PC-3 (cell line): Measurements from ENCODE around the gene BRIP1. TPM values are rescaled to one million over a fixed set of nuclear protein-coding genes. Genes with fewer than 3 reads are reported as not detected.
A peak's percentile ranks its signal among the peaks of the same experiment; 100 is the strongest.

Experiments used
- ATAC-seq: fragments of 200-7000 bp; cut with Tn5 transposase; 2 replicates; pipeline ENCODE4 v1.9.1; 2020; ENCODE audit warnings: mild to moderate bottlenecking, moderate library complexity
- BruUV-seq: library from RNA; stranded (reverse); fragments of 400-500 nt; replicated peaks from 2 replicates; lab custom pipeline; 2021; lab: Mats Ljungman, UMichigan
- CTCF ChIA-PET: fragments of 300-600 bp; sonication (Branson Sonifier 250); formaldehyde crosslinking; loops from one replicate; lab custom pipeline; 2022; ENCODE audit warnings: antibody characterized with exemption; lab: Charles Lee
- POLR2A ChIA-PET: fragments of 300-600 bp; sonication (Branson Sonifier 250); formaldehyde crosslinking; loops from one replicate; lab custom pipeline; 2022; ENCODE audit warnings: antibody characterized with exemption; ENCODE audit not compliant: unreplicated experiment; lab: Charles Lee
- DNase-seq: peaks from one replicate; pipeline ENCODE4 v3.0.0-alpha.2; 2015
- H2AFZ ChIP-seq: fragments of 300-600 bp; sonication (generic); 2 replicates; pipeline ENCODE4 v1.6.0; 2016; ENCODE audit warnings: antibody characterized with exemption, low read length
- H3F3A ChIP-seq: fragments of 300-600 bp; sonication (generic); one replicate; pipeline ENCODE4 v1.6.0; 2017; ENCODE audit warnings: antibody characterized with exemption, low read length, control low read depth, mild to moderate bottlenecking; ENCODE audit not compliant: unreplicated experiment
- H3K27ac ChIP-seq: fragments of 300-600 bp; sonication (generic); 2 replicates; pipeline ENCODE4 v1.5.1; 2016; ENCODE audit warnings: mild to moderate bottlenecking, low read length
- H3K27me3 ChIP-seq: fragments of 300-600 bp; sonication (generic); 2 replicates; pipeline ENCODE4 v1.6.1; 2016; ENCODE audit warnings: low read length, mixed read lengths
- H3K36me3 ChIP-seq: fragments of 300-600 bp; sonication (generic); 2 replicates; pipeline ENCODE4 v1.6.1; 2016; ENCODE audit warnings: low read depth, mixed run types, low read length, mixed read lengths
- H3K4me1 ChIP-seq: fragments of 300-600 bp; sonication (generic); 2 replicates; pipeline ENCODE4 v1.5.1; 2016; ENCODE audit warnings: low read length; ENCODE audit not compliant: insufficient read depth
- H3K4me2 ChIP-seq: fragments of 300-600 bp; sonication (generic); 2 replicates; pipeline ENCODE4 v1.6.0; 2016; ENCODE audit warnings: low read length
- H3K4me3 ChIP-seq: fragments of 300-600 bp; sonication (generic); 2 replicates; pipeline ENCODE4 v1.5.1; 2016; ENCODE audit warnings: mild to moderate bottlenecking, low read length, mixed read lengths
- H3K79me2 ChIP-seq: fragments of 300-600 bp; sonication (generic); 2 replicates; pipeline ENCODE4 v1.6.1; 2017; ENCODE audit warnings: low read length, mixed read lengths
- H3K9ac ChIP-seq: fragments of 300-600 bp; sonication (generic); 2 replicates; pipeline ENCODE4 v1.6.0; 2016; ENCODE audit warnings: mild to moderate bottlenecking, low read length
- H3K9me2 ChIP-seq: fragments of 300-600 bp; sonication (generic); replicated peaks from 2 replicates; pipeline ENCODE4 v1.6.1; 2016; ENCODE audit warnings: mixed run types, low read length, mixed read lengths
- H3K9me3 ChIP-seq: fragments of 300-600 bp; sonication (generic); 2 replicates; pipeline ENCODE4 v1.6.1; 2016; ENCODE audit warnings: low read length, mixed read lengths
- H4K20me1 ChIP-seq: fragments of 300-600 bp; sonication (generic); 2 replicates; pipeline ENCODE4 v1.6.1; 2016; ENCODE audit warnings: low read length, mixed read lengths
- EZH2 ChIP-seq: fragments of 300-600 bp; sonication (generic); IDR thresholded peaks from one replicate; pipeline ENCODE4 v1.6.1; 2017; ENCODE audit warnings: antibody characterized with exemption, mild to moderate bottlenecking, low read length; ENCODE audit not compliant: unreplicated experiment
- EZH2phosphoT487 ChIP-seq: fragments of 300-600 bp; sonication (generic); IDR thresholded peaks from 2 replicates; pipeline ENCODE4 v1.6.1; 2018; ENCODE audit warnings: mild to moderate bottlenecking, antibody characterized with exemption, low read length, borderline replicate concordance
- intact Hi-C: fragments of 100-400 bp; cut with micrococcal nuclease; formaldehyde crosslinking; loops from 2 replicates; pipeline ENCODE4 v1.9.0; 2023
- total RNA-seq: library from RNA; depleted of rRNA; stranded (reverse); fragments of >200 nt; gene quantifications from 2 replicates; pipeline ENCODE4 v1.2.3, GENCODE V29; 2014
- TF ChIP-seq, protein P1 (sequence below): fragments of 300-600 bp; sonication (generic); conservative IDR thresholded peaks from 2 replicates; pipeline ENCODE4 v1.5.1; 2017; ENCODE audit warnings: antibody characterized with exemption, low read depth, mild to moderate bottlenecking, low read length

Gene BRIP1
- total RNA-seq, 1 experiment from 2014 or later: 21.1 TPM

DNA sequence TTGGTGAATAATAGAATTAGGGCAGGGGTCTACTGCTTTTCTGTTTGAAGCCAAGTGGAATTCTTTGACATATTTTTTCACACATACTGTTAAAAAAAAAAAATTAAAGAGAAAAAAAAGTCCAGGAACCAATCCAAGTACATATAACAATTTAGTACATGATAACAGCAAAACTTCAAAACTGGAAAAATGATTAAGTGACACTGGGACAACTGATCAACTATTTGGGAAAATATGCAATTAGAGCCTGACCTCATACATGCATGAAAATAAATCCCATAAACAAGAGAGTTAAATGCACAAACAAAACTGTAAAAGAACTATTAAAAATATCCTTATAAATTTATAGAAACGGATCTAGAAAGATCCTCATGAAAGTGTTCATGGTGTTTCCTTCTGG lies 27.7 kb downstream of the BRIP1 start:
- Histone ChIP-seq H3K9me3 (no peaks in the 10 kb centered on the region), H3K4me3 (no peak overlapping the region), H3K27me3 (no peaks in the 10 kb centered on the region), H3K9me2 (no peaks in the 10 kb centered on the region), H4K20me1 (no peaks in the 10 kb centered on the region), H3F3A (no peaks in the 10 kb centered on the region), H3K4me1 (peaks cover 30% of the 10 kb centered on the region), H3K9ac (no peak overlapping the region), H3K27ac (no peak overlapping the region), H3K36me3 (peaks cover 4% of the 10 kb centered on the region; the same call in 1 of the 2 replicates), H3K79me2 (no peaks in the 10 kb centered on the region), H3K4me2 (no peak overlapping the region), H2AFZ (no peak overlapping the region)
- ATAC-seq: no peak
- ChIA-PET CTCF (interaction anchor here (0.6 to 1.4 kb wide), 4 partner anchors 122 to 423 kb away, joined by 3 to 32 read pairs (median 3); no protein-coding TSS in a partner anchor), POLR2A (no interaction called here)
- BruUV-seq: no TSS peak
- intact Hi-C loops: loop anchor here (2.0 kb wide), 1 partner anchor 261 kb away; no protein-coding TSS in a partner anchor
- TF ChIP-seq, protein P1, sequence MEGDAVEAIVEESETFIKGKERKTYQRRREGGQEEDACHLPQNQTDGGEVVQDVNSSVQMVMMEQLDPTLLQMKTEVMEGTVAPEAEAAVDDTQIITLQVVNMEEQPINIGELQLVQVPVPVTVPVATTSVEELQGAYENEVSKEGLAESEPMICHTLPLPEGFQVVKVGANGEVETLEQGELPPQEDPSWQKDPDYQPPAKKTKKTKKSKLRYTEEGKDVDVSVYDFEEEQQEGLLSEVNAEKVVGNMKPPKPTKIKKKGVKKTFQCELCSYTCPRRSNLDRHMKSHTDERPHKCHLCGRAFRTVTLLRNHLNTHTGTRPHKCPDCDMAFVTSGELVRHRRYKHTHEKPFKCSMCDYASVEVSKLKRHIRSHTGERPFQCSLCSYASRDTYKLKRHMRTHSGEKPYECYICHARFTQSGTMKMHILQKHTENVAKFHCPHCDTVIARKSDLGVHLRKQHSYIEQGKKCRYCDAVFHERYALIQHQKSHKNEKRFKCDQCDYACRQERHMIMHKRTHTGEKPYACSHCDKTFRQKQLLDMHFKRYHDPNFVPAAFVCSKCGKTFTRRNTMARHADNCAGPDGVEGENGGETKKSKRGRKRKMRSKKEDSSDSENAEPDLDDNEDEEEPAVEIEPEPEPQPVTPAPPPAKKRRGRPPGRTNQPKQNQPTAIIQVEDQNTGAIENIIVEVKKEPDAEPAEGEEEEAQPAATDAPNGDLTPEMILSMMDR: no peak
- TF ChIP-seq EZH2phosphoT487: no peak
- no peak for TF ChIP-seq EZH2
- DNase-seq: no peak

DNA sequence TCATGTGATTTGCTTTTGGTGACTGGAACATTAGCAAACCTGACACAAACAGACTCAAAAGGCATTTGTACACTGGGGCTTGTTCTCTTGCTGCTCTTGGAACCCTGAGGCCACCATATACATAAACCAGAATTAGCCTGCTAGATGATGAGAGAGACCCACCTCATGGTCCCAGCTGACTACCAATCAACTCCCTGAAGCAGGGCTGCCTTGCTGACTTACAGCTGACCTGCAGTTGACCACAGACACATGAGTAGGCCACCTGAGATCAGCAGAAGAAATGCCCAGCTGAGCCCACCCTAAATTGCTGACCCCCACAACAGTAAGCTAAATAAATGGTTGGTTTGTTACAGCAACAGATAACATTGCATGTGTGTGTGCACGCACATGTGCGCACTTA lies 28.7 kb downstream of the BRIP1 start:
- Histone ChIP-seq H3K36me3 (peaks cover 4% of the 10 kb centered on the region; the same call in 1 of the 2 replicates), H3K4me2 (no peak overlapping the region), H3K27me3 (no peaks in the 10 kb centered on the region), H3K27ac (no peak overlapping the region), H3K4me3 (no peak overlapping the region), H3F3A (no peaks in the 10 kb centered on the region), H3K9me3 (no peaks in the 10 kb centered on the region), H2AFZ (no peak overlapping the region), H3K4me1 (peaks cover 30% of the 10 kb centered on the region), H3K9ac (no peak overlapping the region), H3K79me2 (no peaks in the 10 kb centered on the region), H3K9me2 (no peaks in the 10 kb centered on the region), H4K20me1 (no peaks in the 10 kb centered on the region)
- intact Hi-C loops: no loop called here
- ChIA-PET CTCF (no interaction called here), POLR2A (no interaction called here)
- ATAC-seq (no peak), DNase-seq (no peak)
- BruUV-seq: no TSS peak
- no peak for TF ChIP-seq EZH2phosphoT487
- TF ChIP-seq, protein P1: no peak
- no peak for TF ChIP-seq EZH2

DNA sequence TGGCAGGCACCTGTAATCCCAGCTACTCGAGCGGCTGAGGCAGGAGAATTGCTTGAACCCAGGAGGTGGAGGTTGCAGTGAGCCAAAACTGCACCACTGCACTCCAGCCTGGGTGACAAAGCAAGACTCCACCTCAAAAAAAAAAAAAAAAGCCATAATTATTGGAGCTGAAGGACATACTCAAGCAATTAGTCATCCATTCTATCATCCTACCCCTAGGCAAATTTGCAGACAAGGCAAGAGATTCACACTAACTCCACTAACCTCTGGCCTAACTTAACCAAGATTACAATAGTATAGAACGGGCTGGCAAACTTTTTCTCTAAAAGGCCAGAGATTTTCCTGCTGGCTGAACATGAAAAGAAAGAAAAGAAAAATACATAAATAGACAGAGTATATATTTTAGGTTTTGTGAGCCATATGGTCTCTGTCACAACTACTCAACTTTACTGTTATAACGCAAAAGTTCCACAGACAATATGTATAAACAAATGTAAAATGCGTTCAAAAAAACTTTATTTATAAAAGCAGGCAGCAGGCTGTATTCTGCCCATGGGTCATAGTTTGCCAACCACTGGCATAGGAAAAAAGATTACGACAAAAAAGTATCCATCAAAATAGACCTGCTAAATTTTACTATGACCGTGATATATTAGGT lies 29.7 kb downstream of the BRIP1 start:
- no peak for TF ChIP-seq EZH2phosphoT487
- TF ChIP-seq, protein P1: no peak
- DNase-seq: peak; percentile 96
- H4K20me1 ChIP-seq: no peaks in the 10 kb centered on the region
- peak overlapping the region; percentile 37; the same call in 1 of the 2 replicates for H3K4me3 ChIP-seq
- H3K9me2 ChIP-seq: no peaks in the 10 kb centered on the region
- ChIA-PET POLR2A (interaction anchor here (0.6 kb wide), 4 partner anchors 21 to 161 kb away, joined by 3 to 11 read pairs (median 10); partner anchors contain the start of gene BRIP1), CTCF (interaction anchor here (0.6 kb wide), 1 partner anchor 153 kb away, joined by 3 read pairs; no protein-coding TSS in a partner anchor)
- peak; percentile 92 for ATAC-seq
- H3F3A ChIP-seq: no peaks in the 10 kb centered on the region
- no peaks in the 10 kb centered on the region for H3K27me3 ChIP-seq
- peak overlapping the region; percentile 79 for H3K4me2 ChIP-seq
- peak overlapping the region; percentile 43 for H3K27ac ChIP-seq
- no TSS peak for BruUV-seq
- no peaks in the 10 kb centered on the region for H3K79me2 ChIP-seq
- H3K9me3 ChIP-seq: no peaks in the 10 kb centered on the region
- H3K36me3 ChIP-seq: peaks cover 5% of the 10 kb centered on the region; the same call in 1 of the 2 replicates
- no peak overlapping the region for H2AFZ ChIP-seq
- no peak overlapping the region for H3K9ac ChIP-seq
- peaks cover 30% of the 10 kb centered on the region for H3K4me1 ChIP-seq
- intact Hi-C loops: loop anchor here (2.0 kb wide), 1 partner anchor 23 kb away; no protein-coding TSS in a partner anchor
